ENCODE data around the gene IQCH. TPM values are rescaled to one million over a fixed set of nuclear protein-coding genes. Genes with fewer than 3 reads are reported as not detected.

The IQCH gene
- polyA plus RNA-seq, 3 donors, result 0.03 TPM; not detected in 2

- no peaks in the 10 kb centered on the region for H3K4me1 ChIP-seq (ENCODE audit: control insufficient read depth in 1 of 2, insufficient read depth in 2 of 2, low read length in 2 of 2)
- Mint-ChIP-seq H3K9me3 (no peaks in the 10 kb centered on the region), H3K4me1 (no peaks in the 10 kb centered on the region), H3K4me3 (no peak overlapping the region), H3K27ac (no peak overlapping the region), H3K36me3 (no peaks in the 10 kb centered on the region), H3K27me3 (ENCODE audit: low read depth in 3 of 3) (no peaks in the 10 kb centered on the region)
- no peak overlapping the region for H3K9ac ChIP-seq (ENCODE audit: insufficient read depth, low read length, poor library complexity, severe bottlenecking)
- no peaks in the 10 kb centered on the region for H3K79me2 ChIP-seq (ENCODE audit: insufficient read depth, low read length)
- no peaks in the 10 kb centered on the region for H3K36me3 ChIP-seq (replicated peaks in 1 of 2; ENCODE audit: control insufficient read depth in 1 of 2, insufficient read depth in 2 of 2, low read length in 2 of 2)
- no peaks in the 10 kb centered on the region for H3K27me3 ChIP-seq (ENCODE audit: control insufficient read depth in 2 of 2, insufficient read depth in 2 of 2, low read length in 2 of 2)
- DNase-seq, result no peak
- no peak for TF ChIP-seq CTCF (IDR thresholded peaks at IDR 0.05)
- intact Hi-C loops (cut with micrococcal nuclease), result no loop called here
- no peaks in the 10 kb centered on the region for H3K9me3 ChIP-seq (replicated peaks in 1 of 2; ENCODE audit: control insufficient read depth in 1 of 2, insufficient read depth in 1 of 2, low read length in 2 of 2)
- no peaks in the 10 kb centered on the region for H4K20me1 ChIP-seq (ENCODE audit: insufficient read depth, low read length)
- H2AFZ ChIP-seq (ENCODE audit: insufficient read depth, low read depth, low read length, poor library complexity, severe bottlenecking), result no peak overlapping the region
- no peak overlapping the region for H3K4me2 ChIP-seq (replicated peaks; ENCODE audit: extremely low read depth, low read length, poor library complexity, severe bottlenecking)
- no peak overlapping the region for H3K4me3 ChIP-seq (replicated peaks in 1 of 3; ENCODE audit: low read depth in 2 of 3, low read length in 3 of 3)
- no peak overlapping the region for H3K27ac ChIP-seq (ENCODE audit: low read depth in 1 of 2, low read length in 2 of 2)
- WGBS (ENCODE audit: insufficient coverage), result no CpG with 5 or more reads among the region's 2 CpGs
Observed at GRCh38 chr15:67420137-67420536, 165.6 kb downstream of the IQCH start.

GRCh38 chr15:67421105-67421504, 166.5 kb downstream of the IQCH start:
- Histone ChIP-seq H3K9me3 (replicated peaks in 1 of 2; ENCODE audit: control insufficient read depth in 1 of 2, insufficient read depth in 1 of 2, low read length in 2 of 2) (no peaks in the 10 kb centered on the region), H2AFZ (ENCODE audit: insufficient read depth, low read depth, low read length, poor library complexity, severe bottlenecking) (no peak overlapping the region), H3K4me3 (replicated peaks in 1 of 3; ENCODE audit: low read depth in 2 of 3, low read length in 3 of 3) (no peak overlapping the region), H3K27ac (ENCODE audit: low read depth in 1 of 2, low read length in 2 of 2) (no peak overlapping the region), H3K4me2 (replicated peaks; ENCODE audit: extremely low read depth, low read length, poor library complexity, severe bottlenecking) (no peak overlapping the region), H3K9ac (ENCODE audit: insufficient read depth, low read length, poor library complexity, severe bottlenecking) (no peak overlapping the region), H3K79me2 (ENCODE audit: insufficient read depth, low read length) (no peaks in the 10 kb centered on the region), H3K27me3 (ENCODE audit: control insufficient read depth in 2 of 2, insufficient read depth in 2 of 2, low read length in 2 of 2) (no peaks in the 10 kb centered on the region), H4K20me1 (ENCODE audit: insufficient read depth, low read length) (no peaks in the 10 kb centered on the region), H3K36me3 (replicated peaks in 1 of 2; ENCODE audit: control insufficient read depth in 1 of 2, insufficient read depth in 2 of 2, low read length in 2 of 2) (no peaks in the 10 kb centered on the region), H3K4me1 (ENCODE audit: control insufficient read depth in 1 of 2, insufficient read depth in 2 of 2, low read length in 2 of 2) (no peaks in the 10 kb centered on the region)
- intact Hi-C loops (cut with micrococcal nuclease), result no loop called here
- H3K4me3 Mint-ChIP-seq, result no peak overlapping the region
- H3K9me3 Mint-ChIP-seq, result no peaks in the 10 kb centered on the region
- no peak for DNase-seq
- H3K27me3 Mint-ChIP-seq (ENCODE audit: low read depth in 3 of 3), result no peaks in the 10 kb centered on the region
- no peaks in the 10 kb centered on the region for H3K36me3 Mint-ChIP-seq
- TF ChIP-seq CTCF (IDR thresholded peaks at IDR 0.05), result no peak
- WGBS (ENCODE audit: insufficient coverage), result 100% methylated on average over 5 of the region's 6 CpGs
- no peak overlapping the region for H3K27ac Mint-ChIP-seq
- H3K4me1 Mint-ChIP-seq, result no peaks in the 10 kb centered on the region
